WTC11 (cell line): ENCODE data around the gene NRSN2. TPM values are rescaled to one million over a fixed set of nuclear protein-coding genes. Genes with fewer than 3 reads are reported as not detected.
A peak's percentile ranks its signal among the peaks of the same experiment; 100 is the strongest.

Experiments used
- ATF1 ChIP-seq: sonication (generic); formaldehyde crosslinking; IDR thresholded peaks from 2 replicates; pipeline ENCODE4 v1.8.1; 2023; ENCODE audit warnings: mild to moderate bottlenecking, moderate library complexity, missing genetic modification reagents
- CREM ChIP-seq: sonication (generic); formaldehyde crosslinking; IDR thresholded peaks from 2 replicates; pipeline ENCODE4 v1.8.1; 2022; ENCODE audit warnings: mild to moderate bottlenecking, missing genetic modification reagents, moderate library complexity
- ETV6 ChIP-seq: sonication (generic); formaldehyde crosslinking; IDR thresholded peaks from 2 replicates; pipeline ENCODE4 v1.8.1; 2022; ENCODE audit warnings: mild to moderate bottlenecking, missing genetic modification reagents
- JUN ChIP-seq: sonication (generic); formaldehyde crosslinking; IDR thresholded peaks from 2 replicates; pipeline ENCODE4 v1.8.0; 2023; ENCODE audit warnings: mild to moderate bottlenecking, missing genetic modification reagents
- MLX ChIP-seq: sonication (generic); formaldehyde crosslinking; IDR thresholded peaks from 2 replicates; pipeline ENCODE4 v1.8.1; 2023; ENCODE audit warnings: mild to moderate bottlenecking, missing genetic modification reagents, moderate library complexity
- MYBL2 ChIP-seq: sonication (generic); formaldehyde crosslinking; IDR thresholded peaks from 2 replicates; pipeline ENCODE4 v1.8.1; 2023; ENCODE audit warnings: mild to moderate bottlenecking, moderate library complexity, missing genetic modification reagents
- NFYB ChIP-seq: sonication (generic); formaldehyde crosslinking; conservative IDR thresholded peaks from 2 replicates; pipeline ENCODE4 v1.8.0; 2022; ENCODE audit warnings: low read depth, missing genetic modification reagents
- NR3C1 ChIP-seq: sonication (generic); formaldehyde crosslinking; conservative IDR thresholded peaks from 2 replicates; pipeline ENCODE4 v1.8.1; 2023; ENCODE audit warnings: low read depth, mild to moderate bottlenecking, missing genetic modification reagents
- OVOL2 ChIP-seq: fragments of 250-450 bp; sonication (Bioruptor Pico); IDR thresholded peaks from 2 replicates; pipeline ENCODE4 v1.9.0; 2021; ENCODE audit warnings: mild to moderate bottlenecking, borderline replicate concordance
- PRRX2 ChIP-seq: fragments of 250-450 bp; sonication (Bioruptor Pico); IDR thresholded peaks from 2 replicates; pipeline ENCODE4 v1.8.0; 2021; ENCODE audit warnings: mild to moderate bottlenecking
- SMAD4 ChIP-seq: sonication (generic); formaldehyde crosslinking; IDR thresholded peaks from 2 replicates; pipeline ENCODE4 v1.8.0; 2022; ENCODE audit warnings: mild to moderate bottlenecking, missing genetic modification reagents
- SP1 ChIP-seq: sonication (generic); formaldehyde crosslinking; conservative IDR thresholded peaks from 2 replicates; pipeline ENCODE4 v1.8.1; 2022; ENCODE audit warnings: missing genetic modification reagents
- TCF7 ChIP-seq: sonication (generic); formaldehyde crosslinking; IDR thresholded peaks from 2 replicates; pipeline ENCODE4 v1.8.0; 2022; ENCODE audit warnings: mild to moderate bottlenecking, low read depth, missing genetic modification reagents, moderate library complexity
- USF1 ChIP-seq: sonication (generic); formaldehyde crosslinking; IDR thresholded peaks from 2 replicates; pipeline ENCODE4 v1.8.0; 2022; ENCODE audit warnings: mild to moderate bottlenecking, missing genetic modification reagents
- ZBTB21 ChIP-seq: sonication (generic); formaldehyde crosslinking; IDR thresholded peaks from 2 replicates; pipeline ENCODE4 v1.8.1; 2023; ENCODE audit warnings: mild to moderate bottlenecking, missing genetic modification reagents, borderline replicate concordance
- ZNF121 ChIP-seq: sonication (generic); formaldehyde crosslinking; IDR thresholded peaks from 2 replicates; pipeline ENCODE4 v1.8.0; 2023; ENCODE audit warnings: missing genetic modification reagents
- ZNF138 ChIP-seq: sonication (generic); formaldehyde crosslinking; conservative IDR thresholded peaks from 2 replicates; pipeline ENCODE4 v1.8.1; 2022; ENCODE audit warnings: mild to moderate bottlenecking, moderate library complexity, missing genetic modification reagents
- ZNF281 ChIP-seq: sonication (generic); formaldehyde crosslinking; IDR thresholded peaks from 2 replicates; pipeline ENCODE4 v1.8.0; 2023; ENCODE audit warnings: mild to moderate bottlenecking, missing genetic modification reagents
- ZNF317 ChIP-seq: sonication (generic); formaldehyde crosslinking; IDR thresholded peaks from 2 replicates; pipeline ENCODE4 v1.8.1; 2023; ENCODE audit warnings: low read depth, mild to moderate bottlenecking, moderate library complexity, missing genetic modification reagents, borderline replicate concordance
- ZNF423 ChIP-seq: fragments of 250-450 bp; sonication (Bioruptor Pico); IDR thresholded peaks from 2 replicates; pipeline ENCODE4 v2.1.2; 2022; ENCODE audit warnings: mild to moderate bottlenecking, moderate library complexity
- total RNA-seq: library from RNA; stranded (reverse); gene quantifications from 3 replicates; pipeline ENCODE4 v1.2.3, GENCODE V29; 2021
- TF ChIP-seq, protein P1 (sequence below): sonication (generic); formaldehyde crosslinking; IDR thresholded peaks from 2 replicates; pipeline ENCODE4 v1.8.0; 2023; ENCODE audit warnings: missing genetic modification reagents, mild to moderate bottlenecking, borderline replicate concordance
- TF ChIP-seq, protein P2 (sequence below): sonication (generic); formaldehyde crosslinking; IDR thresholded peaks from 2 replicates; pipeline ENCODE4 v1.8.1; 2023; ENCODE audit warnings: mild to moderate bottlenecking, missing genetic modification reagents
- TF ChIP-seq, protein P3 (sequence below): sonication (generic); formaldehyde crosslinking; IDR thresholded peaks from 2 replicates; pipeline ENCODE4 v1.8.0; 2022; ENCODE audit warnings: missing genetic modification reagents

The NRSN2 gene
- total RNA-seq, 1 experiment from 2014 or later = 23.0 TPM

DNA sequence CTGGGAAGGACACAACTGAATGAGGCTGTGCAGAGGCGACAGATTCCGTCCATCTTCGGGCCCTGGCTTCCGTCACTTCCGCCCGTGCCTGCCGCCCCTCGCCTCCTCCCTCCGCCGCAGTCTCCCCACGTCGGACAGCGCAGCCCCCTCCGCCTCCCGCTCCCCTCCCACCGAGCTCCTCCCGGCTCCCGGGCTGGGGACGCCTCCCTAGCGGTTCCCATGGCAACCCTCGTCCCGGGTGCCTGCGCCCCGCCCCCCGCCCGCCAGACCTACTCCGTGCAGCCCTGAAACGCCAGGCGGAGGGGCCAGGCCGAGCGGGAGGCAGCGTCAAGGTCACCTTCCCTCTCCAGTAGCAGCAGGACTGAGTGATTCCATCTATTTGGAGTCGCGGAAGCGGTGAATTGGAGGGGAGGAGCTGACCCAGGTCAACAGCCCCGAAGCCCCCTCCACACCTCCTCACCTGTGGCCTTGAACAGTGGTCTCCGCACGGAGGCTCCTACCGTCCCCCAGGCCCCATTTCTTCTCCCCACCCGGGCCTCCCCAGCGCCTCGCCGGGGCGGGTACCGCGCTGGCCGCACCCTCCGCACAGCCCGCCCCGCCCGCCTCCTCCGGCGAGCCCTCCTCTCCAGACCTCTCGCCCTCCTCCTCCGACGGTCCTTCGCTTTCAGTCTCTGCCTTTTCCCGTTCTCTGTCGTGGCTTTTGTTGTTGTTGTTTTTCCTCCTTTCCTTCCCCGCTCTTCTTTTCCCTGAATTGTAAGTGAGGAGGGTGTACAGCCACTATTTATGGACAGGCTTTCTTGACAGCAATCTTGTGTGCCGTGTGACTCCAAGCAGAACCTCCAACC, 951 bp downstream of the NRSN2 start (continued):
- TF ChIP-seq, protein P1, sequence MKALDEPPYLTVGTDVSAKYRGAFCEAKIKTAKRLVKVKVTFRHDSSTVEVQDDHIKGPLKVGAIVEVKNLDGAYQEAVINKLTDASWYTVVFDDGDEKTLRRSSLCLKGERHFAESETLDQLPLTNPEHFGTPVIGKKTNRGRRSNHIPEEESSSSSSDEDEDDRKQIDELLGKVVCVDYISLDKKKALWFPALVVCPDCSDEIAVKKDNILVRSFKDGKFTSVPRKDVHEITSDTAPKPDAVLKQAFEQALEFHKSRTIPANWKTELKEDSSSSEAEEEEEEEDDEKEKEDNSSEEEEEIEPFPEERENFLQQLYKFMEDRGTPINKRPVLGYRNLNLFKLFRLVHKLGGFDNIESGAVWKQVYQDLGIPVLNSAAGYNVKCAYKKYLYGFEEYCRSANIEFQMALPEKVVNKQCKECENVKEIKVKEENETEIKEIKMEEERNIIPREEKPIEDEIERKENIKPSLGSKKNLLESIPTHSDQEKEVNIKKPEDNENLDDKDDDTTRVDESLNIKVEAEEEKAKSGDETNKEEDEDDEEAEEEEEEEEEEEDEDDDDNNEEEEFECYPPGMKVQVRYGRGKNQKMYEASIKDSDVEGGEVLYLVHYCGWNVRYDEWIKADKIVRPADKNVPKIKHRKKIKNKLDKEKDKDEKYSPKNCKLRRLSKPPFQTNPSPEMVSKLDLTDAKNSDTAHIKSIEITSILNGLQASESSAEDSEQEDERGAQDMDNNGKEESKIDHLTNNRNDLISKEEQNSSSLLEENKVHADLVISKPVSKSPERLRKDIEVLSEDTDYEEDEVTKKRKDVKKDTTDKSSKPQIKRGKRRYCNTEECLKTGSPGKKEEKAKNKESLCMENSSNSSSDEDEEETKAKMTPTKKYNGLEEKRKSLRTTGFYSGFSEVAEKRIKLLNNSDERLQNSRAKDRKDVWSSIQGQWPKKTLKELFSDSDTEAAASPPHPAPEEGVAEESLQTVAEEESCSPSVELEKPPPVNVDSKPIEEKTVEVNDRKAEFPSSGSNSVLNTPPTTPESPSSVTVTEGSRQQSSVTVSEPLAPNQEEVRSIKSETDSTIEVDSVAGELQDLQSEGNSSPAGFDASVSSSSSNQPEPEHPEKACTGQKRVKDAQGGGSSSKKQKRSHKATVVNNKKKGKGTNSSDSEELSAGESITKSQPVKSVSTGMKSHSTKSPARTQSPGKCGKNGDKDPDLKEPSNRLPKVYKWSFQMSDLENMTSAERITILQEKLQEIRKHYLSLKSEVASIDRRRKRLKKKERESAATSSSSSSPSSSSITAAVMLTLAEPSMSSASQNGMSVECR (CRISPR knock-in tag) = peak; percentile 78; the same call in 1 of the 2 replicates
- no peak for TF ChIP-seq MLX (CRISPR knock-in tag)
- TF ChIP-seq ATF1 = no peak
- TF ChIP-seq SP1 (CRISPR knock-in tag) = peak; percentile 89
- TF ChIP-seq, protein P2, sequence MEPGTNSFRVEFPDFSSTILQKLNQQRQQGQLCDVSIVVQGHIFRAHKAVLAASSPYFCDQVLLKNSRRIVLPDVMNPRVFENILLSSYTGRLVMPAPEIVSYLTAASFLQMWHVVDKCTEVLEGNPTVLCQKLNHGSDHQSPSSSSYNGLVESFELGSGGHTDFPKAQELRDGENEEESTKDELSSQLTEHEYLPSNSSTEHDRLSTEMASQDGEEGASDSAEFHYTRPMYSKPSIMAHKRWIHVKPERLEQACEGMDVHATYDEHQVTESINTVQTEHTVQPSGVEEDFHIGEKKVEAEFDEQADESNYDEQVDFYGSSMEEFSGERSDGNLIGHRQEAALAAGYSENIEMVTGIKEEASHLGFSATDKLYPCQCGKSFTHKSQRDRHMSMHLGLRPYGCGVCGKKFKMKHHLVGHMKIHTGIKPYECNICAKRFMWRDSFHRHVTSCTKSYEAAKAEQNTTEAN (CRISPR knock-in tag) = no peak
- TF ChIP-seq ZNF121 (CRISPR knock-in tag) = no peak
- TF ChIP-seq PRRX2 = no peak
- no peak for TF ChIP-seq OVOL2 (CRISPR knock-in tag)
- TF ChIP-seq ETV6 (CRISPR knock-in tag) = peak; percentile 62; the same call in 1 of the 2 replicates
- TF ChIP-seq NR3C1 (CRISPR knock-in tag) = no peak
- no peak for TF ChIP-seq USF1 (CRISPR knock-in tag)
- no peak for TF ChIP-seq SMAD4 (CRISPR knock-in tag)
- TF ChIP-seq, protein P3, sequence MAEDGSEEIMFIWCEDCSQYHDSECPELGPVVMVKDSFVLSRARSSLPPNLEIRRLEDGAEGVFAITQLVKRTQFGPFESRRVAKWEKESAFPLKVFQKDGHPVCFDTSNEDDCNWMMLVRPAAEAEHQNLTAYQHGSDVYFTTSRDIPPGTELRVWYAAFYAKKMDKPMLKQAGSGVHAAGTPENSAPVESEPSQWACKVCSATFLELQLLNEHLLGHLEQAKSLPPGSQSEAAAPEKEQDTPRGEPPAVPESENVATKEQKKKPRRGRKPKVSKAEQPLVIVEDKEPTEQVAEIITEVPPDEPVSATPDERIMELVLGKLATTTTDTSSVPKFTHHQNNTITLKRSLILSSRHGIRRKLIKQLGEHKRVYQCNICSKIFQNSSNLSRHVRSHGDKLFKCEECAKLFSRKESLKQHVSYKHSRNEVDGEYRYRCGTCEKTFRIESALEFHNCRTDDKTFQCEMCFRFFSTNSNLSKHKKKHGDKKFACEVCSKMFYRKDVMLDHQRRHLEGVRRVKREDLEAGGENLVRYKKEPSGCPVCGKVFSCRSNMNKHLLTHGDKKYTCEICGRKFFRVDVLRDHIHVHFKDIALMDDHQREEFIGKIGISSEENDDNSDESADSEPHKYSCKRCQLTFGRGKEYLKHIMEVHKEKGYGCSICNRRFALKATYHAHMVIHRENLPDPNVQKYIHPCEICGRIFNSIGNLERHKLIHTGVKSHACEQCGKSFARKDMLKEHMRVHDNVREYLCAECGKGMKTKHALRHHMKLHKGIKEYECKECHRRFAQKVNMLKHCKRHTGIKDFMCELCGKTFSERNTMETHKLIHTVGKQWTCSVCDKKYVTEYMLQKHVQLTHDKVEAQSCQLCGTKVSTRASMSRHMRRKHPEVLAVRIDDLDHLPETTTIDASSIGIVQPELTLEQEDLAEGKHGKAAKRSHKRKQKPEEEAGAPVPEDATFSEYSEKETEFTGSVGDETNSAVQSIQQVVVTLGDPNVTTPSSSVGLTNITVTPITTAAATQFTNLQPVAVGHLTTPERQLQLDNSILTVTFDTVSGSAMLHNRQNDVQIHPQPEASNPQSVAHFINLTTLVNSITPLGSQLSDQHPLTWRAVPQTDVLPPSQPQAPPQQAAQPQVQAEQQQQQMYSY (CRISPR knock-in tag) = peak; percentile 66
- no peak for TF ChIP-seq ZNF423
- no peak for TF ChIP-seq ZNF317
- no peak for TF ChIP-seq ZNF138 (CRISPR knock-in tag)
- no peak for TF ChIP-seq JUN (CRISPR knock-in tag)
- peak; percentile 86 for TF ChIP-seq ZNF281
- TF ChIP-seq MYBL2 = 0 out of 2 replicates have a peak, but pooled peaks have one; percentile 44
- peak; percentile 37; the same call in 1 of the 2 replicates for TF ChIP-seq CREM
- TF ChIP-seq ZBTB21 (CRISPR knock-in tag) = 0 out of 2 replicates have a peak, but pooled peaks have one; percentile 52
- no peak for TF ChIP-seq TCF7 (CRISPR knock-in tag)
- TF ChIP-seq NFYB = no peak
